ENCODE measurements around the gene ATXN1. TPM values are rescaled to one million over a fixed set of nuclear protein-coding genes. Genes with fewer than 3 reads are reported as not detected.

The ATXN1 gene
- total RNA-seq, 1 experiment from 2014 or later, result 5.6 TPM

DNA sequence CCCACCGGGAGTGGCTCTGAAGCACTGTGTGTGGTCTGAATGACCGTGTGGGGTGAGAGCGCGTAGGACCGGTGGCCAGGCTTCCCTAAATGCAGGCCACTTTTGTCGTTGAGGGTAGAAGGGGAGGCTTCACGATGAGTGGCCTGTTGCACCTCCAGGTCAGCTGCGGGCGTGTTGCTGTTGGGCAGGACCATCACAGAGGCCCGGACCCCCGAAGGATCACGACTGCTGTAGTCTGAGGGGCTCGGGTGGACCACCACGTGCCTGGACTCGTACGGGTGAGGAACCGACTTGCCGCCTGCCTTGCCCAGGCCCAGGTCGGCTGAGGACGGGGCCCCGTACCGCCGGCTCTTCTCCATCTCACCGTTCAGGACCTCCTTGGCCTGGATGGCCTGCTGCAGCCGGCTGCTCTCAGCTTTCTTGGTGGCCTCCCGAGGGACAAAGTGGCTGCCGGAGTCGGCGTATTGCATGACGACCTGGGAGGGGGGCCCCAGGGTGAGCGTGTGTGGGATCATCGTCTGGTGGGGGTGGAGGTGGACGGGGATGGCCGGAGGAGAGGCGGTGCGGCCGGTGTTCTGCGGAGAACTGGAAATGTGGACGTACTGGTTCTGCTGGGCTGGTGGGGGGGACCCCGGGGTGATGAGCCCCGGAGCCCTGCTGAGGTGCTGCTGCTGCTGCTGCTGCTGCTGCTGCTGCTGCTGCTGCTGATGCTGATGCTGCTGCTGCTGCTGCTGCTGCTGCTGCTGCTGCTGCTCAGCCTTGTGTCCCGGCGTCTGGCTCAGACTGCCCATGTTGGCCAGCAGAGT lies 434.1 kb downstream of the ATXN1 start:
- Histone ChIP-seq H2BK5ac (ENCODE audit: insufficient read length, low read length) (no peak overlapping the region), H4K8ac (replicated peaks; ENCODE audit: insufficient read length, low read depth, low read length) (no peak overlapping the region), H3K4me1 (ENCODE audit: insufficient read depth, low read length) (peaks cover 5% of the 10 kb centered on the region; the same call in 1 of the 2 replicates), H3K9me3 (ENCODE audit: control insufficient read depth, low read depth, low read length) (no peaks in the 10 kb centered on the region), H3K27me3 (ENCODE audit: insufficient read depth, low read length) (no peaks in the 10 kb centered on the region), H2AK5ac (ENCODE audit: insufficient read length, low read length) (no peak overlapping the region), H3K27ac (ENCODE audit: insufficient read length, low read depth, low read length) (no peak overlapping the region), H3K23me2 (ENCODE audit: insufficient read length, low read depth, low read length, poor library complexity, severe bottlenecking) (no peaks in the 10 kb centered on the region), H3K14ac (ENCODE audit: insufficient read depth, low read length) (no peak overlapping the region), H3K18ac (ENCODE audit: insufficient read length, low read depth, low read length) (no peak overlapping the region), H2BK12ac (ENCODE audit: insufficient read length, low read depth, low read length) (no peak overlapping the region), H4K91ac (ENCODE audit: insufficient read length, low read depth, low read length) (no peak overlapping the region), H4K20me1 (ENCODE audit: control insufficient read depth, insufficient read depth, insufficient read length) (no peaks in the 10 kb centered on the region), H3K56ac (ENCODE audit: insufficient read length, low read depth, low read length) (no peak overlapping the region), H3K79me1 (ENCODE audit: insufficient read depth, low read depth, low read length, poor library complexity, severe bottlenecking) (no peaks in the 10 kb centered on the region), H2BK15ac (ENCODE audit: low read depth, low read length) (no peak overlapping the region), H3T11ph (ENCODE audit: low read length) (no peak overlapping the region), H3K4ac (ENCODE audit: low read depth, low read length) (no peak overlapping the region), H2AFZ (ENCODE audit: low read length) (no peak overlapping the region), H2BK120ac (ENCODE audit: low read depth, low read length, poor library complexity, severe bottlenecking) (no peak overlapping the region), H4K5ac (ENCODE audit: insufficient read length, low read depth, low read length) (no peak overlapping the region), H3K9ac (ENCODE audit: extremely low read depth, insufficient read length, low read length) (no peak overlapping the region), H2BK20ac (ENCODE audit: low read depth, low read length, poor library complexity, severe bottlenecking) (no peak overlapping the region), H3K4me2 (ENCODE audit: insufficient read depth, insufficient read length, low read length) (no peak overlapping the region), H3K79me2 (ENCODE audit: insufficient read depth, low read length) (no peaks in the 10 kb centered on the region), H3K23ac (ENCODE audit: insufficient read length, low read depth, low read length) (no peak overlapping the region)
- peaks cover 5 to 17% (median 6%) of the 10 kb centered on the region in 3 experiments; a peak in 4 of 7 replicates for H3K36me3 Mint-ChIP-seq (ENCODE audit: insufficient read depth in 1 of 3, low read depth in 3 of 3)
- peaks cover 7% of the 10 kb centered on the region for H3K27me3 Mint-ChIP-seq (ENCODE audit: low read depth)
- H3K4me3 Mint-ChIP-seq, result no peak overlapping the region
- H3K27ac Mint-ChIP-seq, result no peak overlapping the region
- no CpG with 5 or more reads among the region's 43 CpGs for WGBS (ENCODE audit: extremely low coverage, insufficient read length, low lambda C conversion rate)
- TF ChIP-seq, protein P1, sequence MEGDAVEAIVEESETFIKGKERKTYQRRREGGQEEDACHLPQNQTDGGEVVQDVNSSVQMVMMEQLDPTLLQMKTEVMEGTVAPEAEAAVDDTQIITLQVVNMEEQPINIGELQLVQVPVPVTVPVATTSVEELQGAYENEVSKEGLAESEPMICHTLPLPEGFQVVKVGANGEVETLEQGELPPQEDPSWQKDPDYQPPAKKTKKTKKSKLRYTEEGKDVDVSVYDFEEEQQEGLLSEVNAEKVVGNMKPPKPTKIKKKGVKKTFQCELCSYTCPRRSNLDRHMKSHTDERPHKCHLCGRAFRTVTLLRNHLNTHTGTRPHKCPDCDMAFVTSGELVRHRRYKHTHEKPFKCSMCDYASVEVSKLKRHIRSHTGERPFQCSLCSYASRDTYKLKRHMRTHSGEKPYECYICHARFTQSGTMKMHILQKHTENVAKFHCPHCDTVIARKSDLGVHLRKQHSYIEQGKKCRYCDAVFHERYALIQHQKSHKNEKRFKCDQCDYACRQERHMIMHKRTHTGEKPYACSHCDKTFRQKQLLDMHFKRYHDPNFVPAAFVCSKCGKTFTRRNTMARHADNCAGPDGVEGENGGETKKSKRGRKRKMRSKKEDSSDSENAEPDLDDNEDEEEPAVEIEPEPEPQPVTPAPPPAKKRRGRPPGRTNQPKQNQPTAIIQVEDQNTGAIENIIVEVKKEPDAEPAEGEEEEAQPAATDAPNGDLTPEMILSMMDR (conservative IDR thresholded peaks at IDR 0.05), result no peak
- peaks cover 29 to 32% of the 10 kb centered on the region in 2 experiments for H3K4me1 Mint-ChIP-seq
- peaks cover 8 to 14% of the 10 kb centered on the region in 2 experiments; a peak in 3 of 5 replicates for H3K9me3 Mint-ChIP-seq
- no peak for DNase-seq
